OCI-LY7 (cell line): ENCODE data around the gene ORM2. TPM values are rescaled to one million over a fixed set of nuclear protein-coding genes. Genes with fewer than 3 reads are reported as not detected.

Experiments
- BruUV-seq: library from RNA; stranded (reverse); fragments of 400-500 nt; replicated peaks from 2 replicates; lab custom pipeline; 2021; lab: Mats Ljungman, UMichigan
- CTCF ChIA-PET: fragments of 300-600 bp; sonication (Branson Sonifier 250); formaldehyde crosslinking; loops from one replicate; lab custom pipeline; 2022; ENCODE audit warnings: antibody characterized with exemption; ENCODE audit not compliant: unreplicated experiment; lab: Charles Lee
- POLR2A ChIA-PET: fragments of 300-600 bp; sonication (Branson Sonifier 250); formaldehyde crosslinking; loops from one replicate; lab custom pipeline; 2022; ENCODE audit warnings: antibody characterized with exemption; lab: Charles Lee
- DNase-seq: peaks from one replicate; pipeline ENCODE4 v3.0.0-alpha.2; 2015; ENCODE audit warnings: low spot score
- H2AFZ ChIP-seq: fragments of 200-600 bp; sonication (generic), shearing (Covaris generic); 2 replicates; pipeline ENCODE4 v1.6.1; 2014; ENCODE audit warnings: mild to moderate bottlenecking, antibody characterized with exemption, low read length, moderate library complexity
- H3K27ac ChIP-seq: fragments of 200-600 bp; sonication (generic); 2 replicates; pipeline ENCODE4 v1.5.1; 2014; ENCODE audit warnings: mixed run types, low read depth, mild to moderate bottlenecking, moderate library complexity, low read length, inconsistent platforms; ENCODE audit not compliant: poor library complexity, severe bottlenecking
- H3K36me3 ChIP-seq: fragments of 200-600 bp; sonication (generic); 2 replicates; pipeline ENCODE4 v1.6.1; 2014; ENCODE audit warnings: mild to moderate bottlenecking, antibody characterized with exemption, low read length, moderate library complexity, mixed read lengths; ENCODE audit not compliant: insufficient read depth
- H3K4me1 ChIP-seq: fragments of 200-600 bp; sonication (generic); 2 replicates; pipeline ENCODE4 v1.5.1; 2014; ENCODE audit warnings: mild to moderate bottlenecking, low read length; ENCODE audit not compliant: insufficient read depth, poor library complexity, severe bottlenecking
- H3K4me2 ChIP-seq: fragments of 200-600 bp; sonication (generic); 2 replicates; pipeline ENCODE4 v1.6.1; 2014; ENCODE audit warnings: mild to moderate bottlenecking, low read length
- H3K4me3 ChIP-seq: fragments of 200-600 bp; sonication (generic); 2 replicates; pipeline ENCODE4 v1.5.1; 2014; ENCODE audit warnings: mild to moderate bottlenecking, low read depth, low read length; ENCODE audit not compliant: poor library complexity, severe bottlenecking
- H3K79me2 ChIP-seq: fragments of 200-600 bp; sonication (generic); 2 replicates; pipeline ENCODE4 v1.6.1; 2016; ENCODE audit warnings: low read depth, mild to moderate bottlenecking, low read length, moderate library complexity, mixed read lengths; ENCODE audit not compliant: insufficient read depth
- H3K9me2 ChIP-seq: fragments of 200-600 bp; sonication (generic); 2 replicates; pipeline ENCODE4 v1.6.1; 2016; ENCODE audit warnings: mild to moderate bottlenecking, low read length, mixed read lengths; ENCODE audit not compliant: insufficient read depth
- H3K9me3 ChIP-seq: fragments of 200-600 bp; sonication (generic); 2 replicates; pipeline ENCODE4 v1.6.1; 2014; ENCODE audit warnings: mild to moderate bottlenecking, mixed run types, low read length, mixed read lengths
- H4K20me1 ChIP-seq: fragments of 200-600 bp; sonication (generic); 2 replicates; pipeline ENCODE4 v1.6.1; 2014; ENCODE audit warnings: mild to moderate bottlenecking, antibody characterized with exemption, low read length, moderate library complexity, mixed read lengths; ENCODE audit not compliant: insufficient read depth
- EZH2phosphoT487 ChIP-seq: fragments of 200-600 bp; sonication (generic); IDR thresholded peaks from 2 replicates; pipeline ENCODE4 v1.6.1; 2018; ENCODE audit warnings: low read depth, borderline replicate concordance, mild to moderate bottlenecking, mixed run types, antibody characterized with exemption, low read length, moderate library complexity, mixed read lengths
- intact Hi-C: fragments of 100-400 bp; cut with micrococcal nuclease; formaldehyde crosslinking; loops from one replicate; pipeline ENCODE4 v1.10.0; 2022; ENCODE audit not compliant: unreplicated experiment
- total RNA-seq, 2 experiments: library from RNA; depleted of rRNA in 1 of 2; stranded (reverse); fragments of >200 nt in 1 of 2; shearing (Covaris generic) in 1 of 2; gene quantifications; 2 replicates each; pipeline ENCODE4 v1.2.3, GENCODE V29; 2014 to 2022
- TF ChIP-seq, protein P1 (sequence below): fragments of 200-600 bp; sonication (generic); conservative IDR thresholded peaks from 2 replicates; pipeline ENCODE4 v1.5.1; 2014; ENCODE audit warnings: mild to moderate bottlenecking, antibody characterized with exemption, low read length, moderate library complexity, mixed read lengths

Gene ORM2
- total RNA-seq, 2 experiments from 2014 or later = not detected

DNA sequence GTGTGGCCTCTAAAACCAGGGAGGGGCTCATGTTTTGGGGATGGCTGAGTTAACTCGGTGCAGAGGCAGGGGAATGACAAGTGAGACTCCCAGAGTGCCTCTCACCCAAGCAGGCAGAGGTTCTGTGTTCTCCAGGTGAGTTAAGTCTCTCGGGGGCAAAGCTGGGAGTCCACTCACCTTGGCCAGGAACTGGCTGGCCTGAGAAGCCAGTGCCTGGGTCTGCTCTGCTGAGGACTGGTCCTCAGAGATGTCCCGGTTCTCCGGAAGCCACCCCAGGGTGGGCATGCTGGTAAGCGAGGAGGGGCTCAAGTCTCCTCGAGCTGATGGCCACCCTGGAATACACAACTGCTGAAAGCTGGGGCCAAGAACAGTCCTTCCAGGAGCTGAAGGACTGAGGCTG is 37.7 kb downstream of the ORM2 start:
- POLR2A ChIA-PET = interaction anchor here (0.6 to 12.9 kb wide), 6 partner anchors 13 to 84 kb away, joined by 3 to 275 read pairs (median 8); partner anchors contain the start of gene AKNA
- peak overlapping the region; percentile 53 for H3K4me3 ChIP-seq
- H2AFZ ChIP-seq = no peak overlapping the region
- DNase-seq = no peak
- H3K4me2 ChIP-seq = peak overlapping the region; percentile 86
- H3K79me2 ChIP-seq = peaks cover 58% of the 10 kb centered on the region
- peaks cover 89% of the 10 kb centered on the region for H3K36me3 ChIP-seq
- peak overlapping the region; percentile 99 for H3K27ac ChIP-seq
- intact Hi-C loops = no loop called here
- peaks cover 96% of the 10 kb centered on the region for H3K4me1 ChIP-seq
- no peaks in the 10 kb centered on the region for H4K20me1 ChIP-seq
- no peak for TF ChIP-seq EZH2phosphoT487
- TF ChIP-seq, protein P1, sequence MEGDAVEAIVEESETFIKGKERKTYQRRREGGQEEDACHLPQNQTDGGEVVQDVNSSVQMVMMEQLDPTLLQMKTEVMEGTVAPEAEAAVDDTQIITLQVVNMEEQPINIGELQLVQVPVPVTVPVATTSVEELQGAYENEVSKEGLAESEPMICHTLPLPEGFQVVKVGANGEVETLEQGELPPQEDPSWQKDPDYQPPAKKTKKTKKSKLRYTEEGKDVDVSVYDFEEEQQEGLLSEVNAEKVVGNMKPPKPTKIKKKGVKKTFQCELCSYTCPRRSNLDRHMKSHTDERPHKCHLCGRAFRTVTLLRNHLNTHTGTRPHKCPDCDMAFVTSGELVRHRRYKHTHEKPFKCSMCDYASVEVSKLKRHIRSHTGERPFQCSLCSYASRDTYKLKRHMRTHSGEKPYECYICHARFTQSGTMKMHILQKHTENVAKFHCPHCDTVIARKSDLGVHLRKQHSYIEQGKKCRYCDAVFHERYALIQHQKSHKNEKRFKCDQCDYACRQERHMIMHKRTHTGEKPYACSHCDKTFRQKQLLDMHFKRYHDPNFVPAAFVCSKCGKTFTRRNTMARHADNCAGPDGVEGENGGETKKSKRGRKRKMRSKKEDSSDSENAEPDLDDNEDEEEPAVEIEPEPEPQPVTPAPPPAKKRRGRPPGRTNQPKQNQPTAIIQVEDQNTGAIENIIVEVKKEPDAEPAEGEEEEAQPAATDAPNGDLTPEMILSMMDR = no peak
- no peaks in the 10 kb centered on the region for H3K9me2 ChIP-seq
- BruUV-seq = no TSS peak
- no peaks in the 10 kb centered on the region for H3K9me3 ChIP-seq
- CTCF ChIA-PET = interaction anchor here (0.6 to 3.0 kb wide), 3 partner anchors 18 to 30 kb away, joined by 3 to 15 read pairs (median 4); partner anchors contain the start of gene AKNA

DNA sequence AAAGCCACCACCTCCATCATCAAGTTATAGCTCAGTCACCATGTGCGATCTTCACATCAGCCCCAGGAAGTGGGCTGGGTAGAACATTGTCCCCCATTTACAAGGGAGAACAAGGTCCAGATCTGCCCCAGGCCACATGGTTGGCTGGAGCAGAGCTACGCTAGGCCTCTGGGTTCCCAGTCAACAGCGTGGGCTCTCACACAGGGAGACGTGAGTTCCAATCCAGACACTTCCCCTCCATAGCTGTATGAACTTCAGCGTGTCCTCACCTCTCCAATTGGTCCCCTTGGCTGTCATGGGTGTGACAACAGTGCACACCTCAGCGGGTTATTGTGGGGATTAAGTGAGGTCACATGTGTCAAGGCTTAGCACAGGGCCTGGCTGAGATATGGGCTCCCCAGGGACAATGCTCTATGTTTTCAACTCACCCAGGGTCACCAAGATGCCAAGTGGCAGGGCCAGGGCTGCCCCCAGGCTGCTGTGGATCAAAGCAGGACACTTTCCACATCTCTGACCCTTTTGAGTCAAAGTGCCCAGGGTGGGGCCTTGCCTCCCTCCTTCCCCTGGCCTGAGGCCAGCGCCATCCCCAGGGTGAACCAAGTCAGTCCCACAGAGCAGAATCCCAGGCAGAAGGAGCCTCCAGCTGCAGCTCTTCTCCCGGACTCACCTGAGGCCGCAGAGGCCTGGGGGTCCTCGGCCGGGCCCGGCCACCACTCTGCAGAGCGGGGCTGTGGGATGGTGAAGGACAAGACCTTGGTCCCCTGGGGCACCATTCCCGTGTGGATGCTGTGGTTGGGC is 38.3 kb downstream of the ORM2 start:
- H3K4me3 ChIP-seq = peak overlapping the region; percentile 53
- TF ChIP-seq, protein P1 = no peak
- no peak for TF ChIP-seq EZH2phosphoT487
- no peaks in the 10 kb centered on the region for H3K9me3 ChIP-seq
- no peak for DNase-seq
- peaks cover 98% of the 10 kb centered on the region for H3K4me1 ChIP-seq
- no peaks in the 10 kb centered on the region for H4K20me1 ChIP-seq
- no TSS peak for BruUV-seq
- H3K79me2 ChIP-seq = peaks cover 58% of the 10 kb centered on the region
- peak overlapping the region; percentile 86 for H3K4me2 ChIP-seq
- H3K27ac ChIP-seq = peak overlapping the region; percentile 99
- H2AFZ ChIP-seq = no peak overlapping the region
- CTCF ChIA-PET = interaction anchor here (0.6 to 3.0 kb wide), 2 partner anchors 17 to 22 kb away, joined by 3 to 15 read pairs; partner anchors contain the start of gene AKNA
- POLR2A ChIA-PET = interaction anchor here (0.6 to 12.9 kb wide), 8 partner anchors 14 to 85 kb away, joined by 3 to 275 read pairs (median 4); partner anchors contain the start of gene AKNA
- no peaks in the 10 kb centered on the region for H3K9me2 ChIP-seq
- peaks cover 86% of the 10 kb centered on the region for H3K36me3 ChIP-seq
- intact Hi-C loops = no loop called here
